ENCODE results near the gene VASP.

The VASP gene

GRCh38 chr19:45560686-45561085, 53.4 kb downstream of the VASP start:
- DNase-seq = no peak

DNA sequence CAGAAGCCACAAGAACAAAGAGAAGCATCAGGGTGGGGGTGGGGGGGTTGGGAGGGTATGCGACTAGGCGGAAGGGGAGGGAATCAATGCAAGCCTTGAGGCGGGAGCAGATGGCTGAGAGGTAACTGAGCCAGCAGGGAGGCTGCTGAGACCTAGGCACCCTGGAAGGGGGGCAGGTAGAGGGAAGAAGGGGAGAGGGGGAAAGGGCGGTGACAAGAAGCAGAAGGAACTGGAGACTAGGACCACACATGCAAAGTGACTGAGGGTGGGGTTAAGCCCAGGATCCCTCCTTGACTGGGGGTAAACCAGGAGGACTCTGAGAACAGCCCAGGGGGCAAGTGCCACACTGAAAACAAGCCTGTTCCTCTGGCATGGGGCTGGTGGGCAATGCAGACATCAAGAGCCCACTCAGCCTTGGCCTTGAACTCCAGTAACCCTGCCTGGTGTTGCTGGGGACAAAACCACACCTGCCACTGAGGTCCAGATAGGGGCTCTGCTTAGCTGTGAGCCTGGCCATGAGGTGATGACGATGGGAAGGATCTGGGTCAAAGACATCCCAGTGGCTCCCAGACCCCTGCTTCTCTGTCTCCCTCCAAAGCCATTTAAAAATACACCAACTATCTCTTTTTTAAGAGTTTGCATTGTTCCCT, 57.0 kb downstream of the VASP start:
- DNase-seq = no peak

DNA sequence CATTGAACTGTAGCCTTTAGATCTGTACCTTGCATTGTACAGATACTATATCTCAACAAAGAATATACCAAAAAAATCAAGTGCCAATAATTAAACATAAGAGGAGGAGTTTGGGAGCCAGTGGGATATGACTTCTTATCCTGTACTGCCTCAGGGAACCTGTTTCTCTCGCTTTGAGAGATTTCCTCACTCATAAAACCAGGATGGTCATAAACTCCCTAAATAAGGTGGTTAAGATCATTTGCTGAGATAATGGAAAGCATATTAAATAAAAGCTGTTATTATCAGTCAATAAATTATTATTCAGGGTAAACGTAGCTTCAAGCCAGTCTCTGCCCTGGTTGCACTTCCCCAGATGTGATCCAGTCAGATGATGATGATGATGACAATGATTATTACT, 60.3 kb downstream of the VASP start:
- no peak for DNase-seq

DNA sequence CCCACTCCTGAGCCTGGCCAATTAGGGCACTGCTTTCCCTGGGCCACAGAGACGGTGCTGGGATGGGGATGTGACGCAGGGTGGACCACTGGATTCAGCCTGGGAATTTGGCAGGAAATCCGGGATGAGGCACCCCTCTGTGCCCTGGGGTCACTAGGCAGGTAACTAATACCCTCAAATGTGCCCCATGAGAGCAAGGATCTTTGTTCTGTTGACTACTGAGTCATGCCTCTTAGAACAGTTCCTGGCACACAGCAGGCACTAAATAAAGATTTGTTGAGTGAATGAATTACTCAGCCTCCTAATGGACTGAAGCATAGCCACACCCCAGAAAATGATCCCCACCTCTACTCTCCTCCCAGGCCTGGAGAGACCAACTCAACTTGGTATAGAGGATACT, 61.5 kb downstream of the VASP start:
- DNase-seq = no peak

DNA sequence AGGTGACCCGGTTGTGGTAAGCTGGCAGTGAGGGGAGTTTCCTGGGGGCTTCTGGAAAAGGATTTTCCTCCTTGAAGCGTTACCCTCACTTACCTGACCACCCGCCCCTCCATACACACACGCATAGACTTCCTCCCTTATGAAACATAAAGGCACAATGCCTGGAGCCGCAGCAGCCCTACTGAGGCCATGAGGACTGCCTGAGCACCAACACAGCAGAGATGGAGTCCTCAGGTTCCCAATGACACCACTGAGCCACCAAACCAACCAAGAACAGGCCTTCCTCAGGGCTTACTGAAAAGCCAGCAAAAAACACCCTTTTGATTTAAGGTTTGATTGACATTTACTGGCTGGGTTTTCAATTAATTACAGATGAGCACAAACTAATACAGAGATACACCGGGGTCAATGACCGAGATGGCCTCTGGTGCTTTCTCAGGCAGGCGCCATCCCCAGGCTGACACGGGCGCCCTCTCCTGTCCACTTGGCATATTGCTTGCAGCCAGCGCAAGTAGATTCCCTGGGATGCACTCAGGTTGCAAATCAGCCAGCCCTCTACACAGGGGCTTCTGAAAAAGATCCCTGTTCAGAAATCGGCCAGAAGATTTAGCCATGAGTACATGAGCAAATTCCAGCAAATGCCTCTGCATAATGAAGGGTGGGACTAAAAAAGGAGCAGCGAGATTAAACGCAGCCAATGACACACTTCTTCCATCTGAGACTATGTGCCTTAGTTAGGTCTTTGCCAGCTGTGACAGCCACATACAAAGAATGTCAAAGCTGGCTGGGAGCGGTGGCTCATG, 62.5 kb downstream of the VASP start:
- DNase-seq = no peak

DNA sequence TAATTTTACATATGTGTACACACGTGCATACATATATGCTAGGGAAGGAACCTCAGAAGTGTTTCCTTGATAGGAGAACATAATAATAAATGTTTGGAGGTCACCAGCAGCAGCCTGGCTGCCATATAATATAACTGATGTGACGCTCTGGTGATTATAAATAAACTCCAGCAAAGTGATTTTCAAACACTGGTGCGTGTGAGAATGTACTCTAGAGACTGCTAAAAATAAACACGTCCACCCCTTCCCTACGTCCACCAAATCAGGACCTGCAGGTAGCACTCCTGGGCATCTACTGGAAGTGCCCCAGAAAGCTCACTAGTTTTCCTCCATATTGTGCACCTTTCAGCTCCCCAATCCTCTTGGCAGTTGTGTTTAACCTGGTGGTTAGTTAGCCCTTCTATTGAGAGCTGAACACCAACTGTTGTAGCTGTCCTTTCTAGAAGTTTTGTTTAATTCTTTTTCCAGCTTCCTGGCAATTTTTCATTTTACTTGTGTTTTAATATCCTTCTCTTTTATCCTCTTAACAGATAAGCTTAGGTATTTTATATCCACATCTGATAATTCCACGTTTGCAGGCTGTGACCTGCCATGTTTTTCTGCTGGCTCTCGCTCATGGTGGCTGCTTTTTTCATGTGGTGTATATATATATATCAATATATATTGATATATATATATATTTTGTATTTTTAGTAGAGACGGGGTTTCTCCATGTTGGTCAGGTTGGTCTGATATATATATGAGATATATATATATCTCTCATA, 64.4 kb downstream of the VASP start:
- no peak for DNase-seq

DNA sequence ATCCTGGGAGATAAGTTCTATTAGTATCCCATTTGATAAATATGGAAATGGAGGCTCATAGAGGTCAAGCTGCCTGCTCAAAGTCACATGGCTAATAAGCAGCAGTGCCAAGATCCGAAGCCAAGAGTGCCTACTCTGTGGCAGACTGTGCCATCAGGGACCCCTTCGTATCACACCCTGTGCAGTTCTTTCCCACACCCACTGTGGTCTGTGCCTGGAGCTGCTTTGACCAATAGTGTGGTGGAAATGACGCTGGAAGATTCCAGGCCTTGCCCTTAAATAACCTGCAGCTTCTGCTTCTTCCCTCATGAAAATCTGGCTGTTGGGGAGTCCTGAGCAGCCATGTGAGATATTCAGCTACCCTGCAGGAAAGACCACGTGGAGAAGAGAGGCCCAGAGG, 67.2 kb downstream of the VASP start:
- no peak for DNase-seq

DNA sequence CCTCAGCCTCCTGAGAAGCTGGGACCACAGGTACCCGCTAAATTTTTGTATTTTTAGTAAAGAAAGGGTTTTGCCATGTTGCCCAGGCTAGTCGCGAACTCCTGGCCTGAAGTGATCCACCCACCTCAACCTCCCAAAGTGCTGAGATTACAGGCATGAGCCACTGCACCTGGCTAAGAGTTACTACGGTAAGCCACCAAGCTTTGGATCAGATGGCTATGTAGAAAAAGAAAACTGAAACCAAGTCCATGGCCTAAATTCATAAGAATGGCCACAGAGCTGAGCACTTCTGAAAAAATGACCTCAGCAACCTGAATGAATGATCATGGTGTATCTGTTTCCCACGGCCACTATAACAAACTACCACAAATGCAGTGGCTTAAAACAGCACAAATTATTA, 67.9 kb downstream of the VASP start:
- DNase-seq = no peak
